B cell (primary cell): ENCODE data around the gene SLC10A4. TPM values are rescaled to one million over a fixed set of nuclear protein-coding genes. Genes with fewer than 3 reads are reported as not detected.

ENCODE experiments used
- ATAC-seq: fragments of 200-7000 bp; cut with Tn5 transposase; one replicate; pipeline ENCODE4 v1.10.0; 2021; ENCODE audit warnings: low read depth, mild to moderate bottlenecking, moderate number of reproducible peaks, moderate library complexity
- CTCF ChIA-PET: fragments of 350-600 bp; sonication (Branson Sonifier 250); formaldehyde crosslinking; loops from one replicate; lab custom pipeline; 2021; ENCODE audit warnings: antibody characterized with exemption, inconsistent platforms; lab: Charles Lee
- POLR2A ChIA-PET: fragments of 350-600 bp; sonication (Branson Sonifier 250); formaldehyde crosslinking; loops from one replicate; lab custom pipeline; 2021; ENCODE audit warnings: antibody characterized with exemption; lab: Charles Lee
- DNase-seq: peaks from one replicate; pipeline ENCODE4 v3.0.0; 2013
- H2AFZ ChIP-seq: 2 replicates; pipeline ENCODE4 v1.6.1; 2012; ENCODE audit warnings: mild to moderate bottlenecking, low read depth, low read length; ENCODE audit not compliant: insufficient read depth, poor library complexity, severe bottlenecking
- H3K27ac ChIP-seq, 2 donors: 1 replicate in 1 of 2; 2 replicates in 1 of 2; pipeline ENCODE4 v1.5.1; 2012 to 2013; ENCODE audit warnings: low read length in 2 of 2, mild to moderate bottlenecking in 2 of 2, moderate library complexity in 1 of 2
- H3K27me3 ChIP-seq, 4 experiments: fragments of 200-600 bp in 1 of 4; sonication (generic) in 1 of 4; replicated peaks in 1 of 4; 1 replicate in 2 of 4; 2 replicates in 2 of 4; pipeline versions ENCODE4 v1.6.1 to v1.7.0; 2013 to 2016; ENCODE audit warnings: low read length in 3 of 4, mild to moderate bottlenecking in 2 of 4, mixed read lengths in 1 of 4, moderate library complexity in 1 of 4; ENCODE audit not compliant: insufficient read depth in 4 of 4, control insufficient read depth in 3 of 4; ENCODE audit errors: control extremely low read depth in 1 of 4
- H3K36me3 ChIP-seq, 2 experiments: replicated peaks in 1 of 2; 1 replicate in 1 of 2; 2 replicates in 1 of 2; pipeline versions ENCODE4 v1.6.1 to v1.7.1; 2013; ENCODE audit warnings: low read length in 1 of 2; ENCODE audit not compliant: insufficient read depth in 2 of 2, control insufficient read depth in 1 of 2; ENCODE audit errors: control extremely low read depth in 1 of 2, extremely low read depth in 1 of 2
- H3K4me1 ChIP-seq, 2 donors: fragments of 200-600 bp in 1 of 2; sonication (generic) in 1 of 2; 1 replicate in 1 of 2; 2 replicates in 1 of 2; pipeline versions ENCODE4 v1.5.1 to v1.6.1; 2013 to 2017; ENCODE audit warnings: low read length in 2 of 2; ENCODE audit not compliant: control insufficient read depth in 2 of 2, insufficient read depth in 2 of 2
- H3K4me2 ChIP-seq: replicated peaks from 2 replicates; pipeline ENCODE3; 2012; ENCODE audit warnings: mild to moderate bottlenecking, low read depth, low read length; ENCODE audit not compliant: poor library complexity, severe bottlenecking
- H3K4me3 ChIP-seq, 5 experiments: fragments of 200-600 bp in 1 of 5; sonication (generic) in 1 of 5; 1 replicate in 3 of 5; 2 replicates in 2 of 5; pipeline versions ENCODE4 v1.5.1 to v1.7.0; 2011 to 2016; ENCODE audit warnings: low read length in 4 of 5, mild to moderate bottlenecking in 4 of 5, low read depth in 2 of 5, control low read depth in 1 of 5, moderate library complexity in 1 of 5; ENCODE audit not compliant: insufficient read depth in 1 of 5; ENCODE audit errors: control extremely low read depth in 1 of 5, extremely low read depth in 1 of 5
- H3K79me2 ChIP-seq: fragments of 200-600 bp; sonication (generic); one replicate; pipeline ENCODE4 v1.6.0; 2016; ENCODE audit warnings: low read length; ENCODE audit not compliant: control insufficient read depth, insufficient read depth
- H3K9ac ChIP-seq: fragments of 200-600 bp; sonication (generic); 2 replicates; pipeline ENCODE4 v1.6.1; 2017; ENCODE audit warnings: mild to moderate bottlenecking, low read length, moderate library complexity
- H3K9me3 ChIP-seq, 3 donors: one replicate each; pipeline versions ENCODE4 v1.6.1 to v1.7.1; 2013; ENCODE audit warnings: low read length in 2 of 3; ENCODE audit not compliant: control insufficient read depth in 2 of 3, insufficient read depth in 1 of 3; ENCODE audit errors: control extremely low read depth in 1 of 3
- H4K20me1 ChIP-seq: 2 replicates; pipeline ENCODE4 v1.6.0; 2012; ENCODE audit warnings: mild to moderate bottlenecking, low read length; ENCODE audit not compliant: insufficient read depth, control insufficient read depth, poor library complexity, severe bottlenecking
- H3K27ac Mint-ChIP-seq: one replicate; pipeline ENCODE4 v1.8.0; 2021; ENCODE audit warnings: mixed read lengths
- H3K27me3 Mint-ChIP-seq: one replicate; pipeline ENCODE4 v1.8.0; 2021; ENCODE audit warnings: mixed read lengths
- H3K4me1 Mint-ChIP-seq: one replicate; pipeline ENCODE4 v1.8.0; 2021; ENCODE audit warnings: mixed read lengths
- H3K4me3 Mint-ChIP-seq: one replicate; pipeline ENCODE4 v1.8.0; 2021; ENCODE audit warnings: mixed read lengths
- H3K9me3 Mint-ChIP-seq: one replicate; pipeline ENCODE4 v1.8.0; 2022; ENCODE audit warnings: mixed read lengths; ENCODE audit not compliant: insufficient read depth
- CTCF ChIP-seq: fragments of 200-600 bp; IDR thresholded peaks from one replicate; pipeline ENCODE4 v1.8.0; 2022; ENCODE audit warnings: antibody characterized with exemption, mild to moderate bottlenecking
- EZH2 ChIP-seq: IDR thresholded peaks from 2 replicates; pipeline ENCODE4 v1.6.1; 2012; ENCODE audit warnings: borderline replicate concordance, low read depth, mild to moderate bottlenecking, moderate library complexity, low read length; ENCODE audit not compliant: insufficient read depth, poor library complexity, severe bottlenecking
- WGBS: methylation state at CpG from one replicate; pipeline ENCODE4 v1.1.5; 2013; ENCODE audit warnings: missing lambda C conversion rate; ENCODE audit not compliant: insufficient coverage; 5-methylcytosine and 5-hydroxymethylcytosine counted together
- intact Hi-C: fragments of 100-400 bp; cut with micrococcal nuclease; formaldehyde crosslinking; loops from one replicate; pipeline ENCODE4 v1.10.0; 2022
- polyA plus RNA-seq: library from polyadenylated mRNA; depleted of rRNA; stranded (reverse); fragments of >200 nt; gene quantifications from 2 replicates; pipeline ENCODE4 v1.2.3, GENCODE V29; 2012
- total RNA-seq, 2 donors: library from RNA; stranded (reverse); fragments of 120-200 nt in 1 of 2; gene quantifications; 1 replicate in 1 of 2; 2 replicates in 1 of 2; pipeline versions ENCODE4 v1.2.3 to v1.2.4, GENCODE V29; 2013 to 2022

The SLC10A4 gene
- total and polyA plus RNA-seq, 2 donors (not counting 1 experiment from before 2014, with no cell fraction given) = 0.07 to 0.25 TPM

DNA sequence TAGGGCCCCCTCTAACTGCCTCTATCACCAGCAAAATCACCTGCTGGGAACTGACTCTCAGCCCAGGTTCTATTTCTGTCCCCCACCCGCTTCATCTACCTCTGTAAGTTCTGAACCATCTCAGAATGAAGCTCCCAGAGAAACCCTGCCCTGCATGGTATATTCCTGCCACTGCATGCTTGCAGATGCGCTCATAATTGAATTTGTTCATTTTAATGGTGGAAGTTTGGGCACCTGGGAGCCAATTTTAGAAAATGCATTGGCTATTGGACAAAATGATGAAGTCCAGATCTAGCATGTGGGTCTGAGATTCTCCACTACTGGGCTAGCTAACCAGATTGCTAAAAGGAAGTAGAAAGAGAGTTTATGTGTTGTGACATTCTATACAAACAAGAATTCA is 28.6 kb upstream of the SLC10A4 start:
- WGBS = 84% methylated on average over 2 of the region's 2 CpGs
- intact Hi-C loops = no loop called here
- Histone ChIP-seq H4K20me1 (no peaks in the 10 kb centered on the region), H3K9ac (no peak overlapping the region), H3K4me2 (no peak overlapping the region), H3K27me3 (peaks cover 0 to 5% (median 0%) of the 10 kb centered on the region in 4 experiments), H3K27ac (no peak overlapping the region), H3K4me3 (no peak overlapping the region), H3K4me1 (no peaks in the 10 kb centered on the region), H2AFZ (no peak overlapping the region), H3K79me2 (no peaks in the 10 kb centered on the region), H3K9me3 (peaks cover 0 to 11% (median 0%) of the 10 kb centered on the region in 3 donors), H3K36me3 (no peaks in the 10 kb centered on the region)
- CTCF ChIA-PET = interaction anchor here (1.5 kb wide), 1 partner anchor 9 kb away, joined by 7 read pairs; no protein-coding TSS in a partner anchor
- DNase-seq (no peak), ATAC-seq (no peak)
- Mint-ChIP-seq H3K9me3 (peaks cover 4% of the 10 kb centered on the region), H3K27me3 (peaks cover 26% of the 10 kb centered on the region), H3K27ac (no peak overlapping the region), H3K4me3 (no peak overlapping the region), H3K4me1 (no peaks in the 10 kb centered on the region)
- no peak for TF ChIP-seq EZH2
- TF ChIP-seq CTCF = no peak
- POLR2A ChIA-PET = no interaction called here

- Histone ChIP-seq H3K79me2 (no peaks in the 10 kb centered on the region), H3K4me2 (no peak overlapping the region), H3K9me3 (peaks cover 0 to 11% (median 0%) of the 10 kb centered on the region in 3 donors), H2AFZ (no peak overlapping the region), H4K20me1 (no peaks in the 10 kb centered on the region), H3K9ac (no peak overlapping the region), H3K36me3 (no peaks in the 10 kb centered on the region), H3K4me3 (no peak overlapping the region), H3K4me1 (no peaks in the 10 kb centered on the region), H3K27me3 (peaks cover 0 to 3% (median 0%) of the 10 kb centered on the region in 4 experiments), H3K27ac (no peak overlapping the region)
- intact Hi-C loops = no loop called here
- Mint-ChIP-seq H3K27me3 (peaks cover 9% of the 10 kb centered on the region), H3K4me1 (no peaks in the 10 kb centered on the region), H3K4me3 (no peak overlapping the region), H3K9me3 (peaks cover 12% of the 10 kb centered on the region), H3K27ac (no peak overlapping the region)
- ATAC-seq = no peak
- CTCF ChIA-PET = no interaction called here
- DNase-seq = no peak
- POLR2A ChIA-PET = no interaction called here
- no peak for TF ChIP-seq EZH2
- TF ChIP-seq CTCF = no peak
These were observed 22.1 kb upstream of the SLC10A4 start for GRCh38 chr4:48461000-48461399.
